OCI-LY3 (cell line): ENCODE data around the gene CASK.

Experiments
- EZH2phosphoT487 ChIP-seq: fragments of 200-600 bp; shearing (Covaris generic); IDR thresholded peaks from 2 replicates; pipeline ENCODE4 v1.6.1; 2018; ENCODE audit warnings: antibody characterized with exemption, mixed run types, low read depth
- TF ChIP-seq, protein P1 (sequence below): fragments of 200-600, 300-600 bp; sonication (generic); IDR thresholded peaks from 2 replicates; pipeline ENCODE4 v1.5.1; 2014; ENCODE audit warnings: antibody characterized with exemption, low read length, low read depth

DNA sequence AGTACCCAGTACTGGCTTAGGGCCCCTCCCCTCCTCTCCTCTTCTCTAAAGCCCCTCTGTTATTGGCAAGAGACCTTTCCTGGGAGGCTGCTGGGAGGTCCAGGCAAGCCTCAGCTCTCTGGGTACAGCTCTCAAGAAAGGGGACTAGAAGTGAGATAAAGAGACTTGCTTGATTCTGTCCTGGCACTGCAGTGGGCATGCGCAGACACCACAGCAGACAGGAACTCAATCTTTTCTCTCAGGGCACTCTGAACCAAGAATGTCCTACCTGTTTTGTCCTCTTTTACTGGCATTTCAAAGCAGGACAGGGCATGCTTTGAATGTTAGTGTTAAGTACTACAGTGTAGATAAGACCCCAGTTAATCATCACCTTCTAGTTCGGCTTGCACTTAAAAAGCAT lies 401.3 kb downstream of the CASK start:
- TF ChIP-seq, protein P1, sequence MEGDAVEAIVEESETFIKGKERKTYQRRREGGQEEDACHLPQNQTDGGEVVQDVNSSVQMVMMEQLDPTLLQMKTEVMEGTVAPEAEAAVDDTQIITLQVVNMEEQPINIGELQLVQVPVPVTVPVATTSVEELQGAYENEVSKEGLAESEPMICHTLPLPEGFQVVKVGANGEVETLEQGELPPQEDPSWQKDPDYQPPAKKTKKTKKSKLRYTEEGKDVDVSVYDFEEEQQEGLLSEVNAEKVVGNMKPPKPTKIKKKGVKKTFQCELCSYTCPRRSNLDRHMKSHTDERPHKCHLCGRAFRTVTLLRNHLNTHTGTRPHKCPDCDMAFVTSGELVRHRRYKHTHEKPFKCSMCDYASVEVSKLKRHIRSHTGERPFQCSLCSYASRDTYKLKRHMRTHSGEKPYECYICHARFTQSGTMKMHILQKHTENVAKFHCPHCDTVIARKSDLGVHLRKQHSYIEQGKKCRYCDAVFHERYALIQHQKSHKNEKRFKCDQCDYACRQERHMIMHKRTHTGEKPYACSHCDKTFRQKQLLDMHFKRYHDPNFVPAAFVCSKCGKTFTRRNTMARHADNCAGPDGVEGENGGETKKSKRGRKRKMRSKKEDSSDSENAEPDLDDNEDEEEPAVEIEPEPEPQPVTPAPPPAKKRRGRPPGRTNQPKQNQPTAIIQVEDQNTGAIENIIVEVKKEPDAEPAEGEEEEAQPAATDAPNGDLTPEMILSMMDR = no peak
- no peak for TF ChIP-seq EZH2phosphoT487
